MCF 10A (cell line): ENCODE results near the gene LRFN4. TPM values are rescaled to one million over a fixed set of nuclear protein-coding genes. Genes with fewer than 3 reads are reported as not detected.

ENCODE experiments used
- BruUV-seq: library from RNA; stranded (reverse); fragments of 400-500 nt; replicated peaks from 2 replicates; lab custom pipeline; 2021; lab: Mats Ljungman, UMichigan
- CTCF ChIA-PET: fragments of 300-600 bp; sonication (Branson Sonifier 250); formaldehyde crosslinking; extraction: SDS; loops from one replicate; lab custom pipeline; 2021; ENCODE audit warnings: antibody characterized with exemption, inconsistent platforms; lab: Yijun Ruan, JAX
- POLR2A ChIA-PET: fragments of 300-600, 350-650 bp; sonication (Branson Sonifier 250); formaldehyde crosslinking; extraction: SDS; loops from one replicate; lab custom pipeline; 2020; ENCODE audit warnings: antibody characterized with exemption, inconsistent platforms; lab: Yijun Ruan, JAX
- DNase-seq: peaks from one replicate; pipeline ENCODE4 v3.0.0-alpha.2; 2018; ENCODE audit not compliant: unreplicated experiment
- H3K27ac Mint-ChIP-seq: one replicate; pipeline ENCODE4 v1.8.0; 2022; ENCODE audit warnings: mild to moderate bottlenecking, low read depth, mixed read lengths; ENCODE audit not compliant: unreplicated experiment
- H3K27me3 Mint-ChIP-seq: one replicate; pipeline ENCODE4 v1.8.0; 2022; ENCODE audit warnings: mixed read lengths; ENCODE audit not compliant: insufficient read depth, unreplicated experiment
- H3K36me3 Mint-ChIP-seq: one replicate; pipeline ENCODE4 v1.8.0; 2022; ENCODE audit warnings: mild to moderate bottlenecking, moderate library complexity, mixed read lengths; ENCODE audit not compliant: insufficient read depth, unreplicated experiment
- H3K4me1 Mint-ChIP-seq: one replicate; pipeline ENCODE4 v1.8.0; 2022; ENCODE audit warnings: mixed read lengths; ENCODE audit not compliant: insufficient read depth, unreplicated experiment
- H3K4me3 Mint-ChIP-seq: one replicate; pipeline ENCODE4 v1.8.0; 2022; ENCODE audit warnings: mild to moderate bottlenecking, moderate library complexity, mixed read lengths; ENCODE audit not compliant: unreplicated experiment
- H3K9me3 Mint-ChIP-seq: one replicate; pipeline ENCODE4 v1.8.0; 2022; ENCODE audit warnings: mixed read lengths; ENCODE audit not compliant: unreplicated experiment
- intact Hi-C: fragments of 100-400 bp; cut with micrococcal nuclease; formaldehyde crosslinking; loops from 2 replicates; pipeline ENCODE4 v1.14.1; 2022
- total RNA-seq: library from RNA; stranded (reverse); gene quantifications from 2 replicates; pipeline ENCODE4 v1.2.3, GENCODE V29; 2022
- TF ChIP-seq, protein P1 (sequence below): fragments of 200-600 bp; IDR thresholded peaks from one replicate; pipeline ENCODE4 v1.8.0; 2022; ENCODE audit warnings: antibody characterized with exemption, mild to moderate bottlenecking; ENCODE audit not compliant: unreplicated experiment

LRFN4 gene
- total RNA-seq, 1 experiment from 2014 or later, result 30.4 TPM

DNA sequence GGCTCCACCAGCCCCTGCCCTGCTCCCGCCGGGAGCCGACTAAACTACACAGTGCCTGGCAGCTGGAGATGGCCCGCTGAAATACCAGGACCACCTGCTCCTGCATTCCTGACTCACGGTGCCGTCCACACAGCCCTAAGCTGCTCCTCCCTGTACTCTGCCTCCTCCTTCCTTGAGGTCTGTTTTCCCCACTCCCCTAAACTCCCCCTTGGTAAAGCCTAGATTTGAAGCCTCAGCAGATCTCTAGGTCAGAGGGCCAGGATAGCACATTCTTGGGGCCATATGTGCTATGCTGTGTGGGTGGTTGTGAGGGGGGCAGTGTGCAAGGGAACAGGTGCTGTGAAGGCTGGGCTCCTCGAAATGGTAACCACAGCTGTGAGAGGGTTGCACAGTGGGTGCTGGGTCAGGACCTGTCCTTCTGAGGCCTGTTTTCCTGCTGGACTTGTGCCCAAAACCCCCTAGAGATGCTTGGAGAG is 9.7 kb downstream of the LRFN4 start:
- Mint-ChIP-seq H3K9me3 (no peaks in the 10 kb centered on the region), H3K4me1 (no peaks in the 10 kb centered on the region), H3K27ac (no peak overlapping the region), H3K36me3 (peaks cover 36% of the 10 kb centered on the region), H3K4me3 (no peak overlapping the region), H3K27me3 (no peaks in the 10 kb centered on the region)
- POLR2A ChIA-PET, result interaction anchor here (1.0 kb wide), 1 partner anchor 11 kb away, joined by 4 read pairs; no protein-coding TSS in a partner anchor
- TF ChIP-seq, protein P1, sequence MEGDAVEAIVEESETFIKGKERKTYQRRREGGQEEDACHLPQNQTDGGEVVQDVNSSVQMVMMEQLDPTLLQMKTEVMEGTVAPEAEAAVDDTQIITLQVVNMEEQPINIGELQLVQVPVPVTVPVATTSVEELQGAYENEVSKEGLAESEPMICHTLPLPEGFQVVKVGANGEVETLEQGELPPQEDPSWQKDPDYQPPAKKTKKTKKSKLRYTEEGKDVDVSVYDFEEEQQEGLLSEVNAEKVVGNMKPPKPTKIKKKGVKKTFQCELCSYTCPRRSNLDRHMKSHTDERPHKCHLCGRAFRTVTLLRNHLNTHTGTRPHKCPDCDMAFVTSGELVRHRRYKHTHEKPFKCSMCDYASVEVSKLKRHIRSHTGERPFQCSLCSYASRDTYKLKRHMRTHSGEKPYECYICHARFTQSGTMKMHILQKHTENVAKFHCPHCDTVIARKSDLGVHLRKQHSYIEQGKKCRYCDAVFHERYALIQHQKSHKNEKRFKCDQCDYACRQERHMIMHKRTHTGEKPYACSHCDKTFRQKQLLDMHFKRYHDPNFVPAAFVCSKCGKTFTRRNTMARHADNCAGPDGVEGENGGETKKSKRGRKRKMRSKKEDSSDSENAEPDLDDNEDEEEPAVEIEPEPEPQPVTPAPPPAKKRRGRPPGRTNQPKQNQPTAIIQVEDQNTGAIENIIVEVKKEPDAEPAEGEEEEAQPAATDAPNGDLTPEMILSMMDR, result no peak
- no peak for DNase-seq
- intact Hi-C loops, result no loop called here
- CTCF ChIA-PET, result interaction anchor here (0.6 to 1.0 kb wide), 3 partner anchors 15 to 446 kb away, joined by 3 to 4 read pairs (median 3); no protein-coding TSS in a partner anchor
- BruUV-seq, result no TSS peak

DNA sequence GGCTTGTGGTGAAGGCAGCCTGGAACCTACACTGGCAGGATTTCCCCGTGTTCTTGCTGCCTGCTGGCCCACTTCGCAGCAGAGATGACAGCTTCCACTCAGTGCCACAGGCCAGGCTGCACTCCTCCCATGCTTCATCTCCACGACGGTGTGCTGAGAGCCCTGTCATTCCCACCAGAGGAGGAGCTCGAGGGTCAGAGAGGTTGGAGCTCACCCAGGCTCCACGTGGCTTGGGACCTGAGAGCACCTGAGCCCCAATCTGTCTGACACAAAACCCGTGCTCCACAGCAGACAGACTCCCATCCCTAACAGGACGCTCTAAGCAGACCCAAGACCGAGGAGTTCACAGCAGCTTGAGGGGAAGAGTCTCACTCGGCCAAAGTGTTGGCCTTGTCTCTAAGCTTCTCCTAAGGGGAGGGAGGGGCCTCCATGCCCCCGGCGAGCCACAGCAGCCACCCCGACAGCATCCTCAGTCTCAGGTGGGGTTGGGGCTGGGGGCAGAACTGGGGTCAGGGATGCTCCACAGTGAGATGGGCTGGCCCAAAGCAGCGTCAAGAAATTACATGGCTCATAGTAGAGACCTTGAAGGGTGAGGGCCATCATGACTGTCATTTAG is 10.7 kb downstream of the LRFN4 start:
- Mint-ChIP-seq H3K27ac (peak overlapping the region; percentile 12), H3K27me3 (no peaks in the 10 kb centered on the region), H3K9me3 (no peaks in the 10 kb centered on the region), H3K4me1 (no peaks in the 10 kb centered on the region), H3K36me3 (peaks cover 33% of the 10 kb centered on the region), H3K4me3 (no peak overlapping the region)
- TF ChIP-seq, protein P1, result no peak
- no peak for DNase-seq
- no TSS peak for BruUV-seq
- intact Hi-C loops, result no loop called here
- ChIA-PET POLR2A (interaction anchor here (1.0 kb wide), 1 partner anchor 12 kb away, joined by 4 read pairs; no protein-coding TSS in a partner anchor), CTCF (interaction anchor here (0.6 kb wide), 1 partner anchor 447 kb away, joined by 3 read pairs; no protein-coding TSS in a partner anchor)

DNA sequence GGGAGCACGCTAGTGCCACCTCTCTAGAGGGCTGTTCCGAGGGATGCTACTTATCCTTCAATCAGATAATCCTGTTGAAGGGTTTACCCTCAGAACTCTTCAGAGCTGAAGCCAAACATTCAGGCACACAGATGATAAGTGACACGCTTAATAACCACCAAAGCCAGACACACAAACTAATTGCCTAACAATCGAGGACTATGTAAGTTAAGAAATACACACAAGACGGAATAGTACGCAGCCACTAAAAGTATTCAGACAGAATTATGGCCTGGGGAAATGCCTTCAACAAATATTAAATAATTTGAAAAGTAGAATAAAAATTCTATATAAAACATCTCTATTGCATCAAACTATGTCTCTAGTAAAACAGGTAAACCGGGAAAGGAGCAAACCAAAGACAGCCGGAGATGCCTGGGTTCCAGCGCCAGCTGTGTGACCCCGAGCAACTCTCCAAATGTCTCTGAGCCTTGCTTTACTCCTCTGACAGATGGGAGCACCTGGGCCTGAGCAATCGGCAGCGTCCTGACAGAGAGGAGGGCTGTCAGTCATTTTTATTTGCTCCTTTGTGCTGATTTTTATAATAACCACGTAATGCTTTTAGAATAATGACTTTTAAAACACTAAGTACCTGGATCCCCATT is 11.3 kb downstream of the LRFN4 start:
- Mint-ChIP-seq H3K27me3 (no peaks in the 10 kb centered on the region), H3K9me3 (no peaks in the 10 kb centered on the region), H3K36me3 (peaks cover 26% of the 10 kb centered on the region), H3K4me1 (no peaks in the 10 kb centered on the region), H3K27ac (peak overlapping the region; percentile 12), H3K4me3 (no peak overlapping the region)
- no peak for DNase-seq
- BruUV-seq, result no TSS peak
- intact Hi-C loops, result no loop called here
- POLR2A ChIA-PET, result interaction anchor here (0.6 kb wide), 1 partner anchor 722 kb away, joined by 3 read pairs; no protein-coding TSS in a partner anchor
- CTCF ChIA-PET, result no interaction called here
- TF ChIP-seq, protein P1, result no peak
